Erythroblast (primary cell): ENCODE data around the gene HHIP.

ENCODE experiments used
- DNase-seq, 2 experiments: peaks; one replicate each; lab custom pipeline; 2025; lab: John Stamatoyannopoulos, UW
- GATA1 ChIP-seq: IDR thresholded peaks from 2 replicates; pipeline ENCODE4 v1.6.1; 2011; ENCODE audit warnings: low read depth, mild to moderate bottlenecking, control low read depth, low read length, moderate library complexity
- POLR2A ChIP-seq: IDR thresholded peaks from 2 replicates; pipeline ENCODE4 v1.6.1; 2011; ENCODE audit warnings: mild to moderate bottlenecking, low read length

The HHIP gene

DNA sequence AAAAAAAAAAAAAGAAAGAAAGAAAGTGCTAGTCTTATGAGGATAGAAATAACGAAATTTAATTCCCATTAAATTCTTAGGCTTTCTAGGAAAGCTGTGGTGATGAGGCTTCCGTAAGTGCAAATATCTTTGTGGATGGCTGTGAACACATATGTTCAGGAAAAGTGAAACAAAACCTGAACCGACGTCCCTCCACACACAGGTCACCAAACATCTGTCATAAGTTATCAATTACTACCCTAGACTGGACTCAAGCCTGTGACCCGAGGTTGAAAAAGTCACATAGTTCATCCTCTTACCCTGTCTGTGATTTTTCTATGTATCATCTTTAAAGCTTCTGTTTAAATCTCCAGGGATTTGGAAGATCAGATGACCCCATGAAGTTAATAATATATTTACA, 24.8 kb downstream of the HHIP start:
- DNase-seq, result no peak
- TF ChIP-seq POLR2A, result no peak
- TF ChIP-seq GATA1, result no peak

DNA sequence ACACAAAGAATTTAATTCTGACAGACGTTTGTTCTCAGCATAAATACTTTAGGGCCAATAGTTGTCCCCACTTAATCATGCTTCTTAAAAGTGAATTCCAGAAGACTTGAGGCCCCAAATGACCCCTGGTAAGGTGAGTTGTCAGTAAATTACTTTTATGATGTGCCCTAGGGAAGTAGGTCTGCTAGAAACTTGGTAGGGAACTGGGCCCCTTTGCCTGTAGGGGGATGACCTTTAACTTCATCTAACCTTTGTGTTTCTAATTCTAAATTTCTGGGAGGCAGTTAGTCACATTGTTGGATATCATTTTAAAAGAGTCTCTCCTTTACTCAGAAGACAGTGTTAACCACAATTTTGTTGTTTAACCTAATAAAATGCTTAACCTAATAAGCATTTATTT, 28.8 kb downstream of the HHIP start:
- TF ChIP-seq GATA1, result no peak
- DNase-seq, result no peak

GRCh38 chr4:144681806-144682205, 35.9 kb downstream of the HHIP start:
- TF ChIP-seq GATA1, result no peak
- no peak for TF ChIP-seq POLR2A
- DNase-seq, result no peak

DNA sequence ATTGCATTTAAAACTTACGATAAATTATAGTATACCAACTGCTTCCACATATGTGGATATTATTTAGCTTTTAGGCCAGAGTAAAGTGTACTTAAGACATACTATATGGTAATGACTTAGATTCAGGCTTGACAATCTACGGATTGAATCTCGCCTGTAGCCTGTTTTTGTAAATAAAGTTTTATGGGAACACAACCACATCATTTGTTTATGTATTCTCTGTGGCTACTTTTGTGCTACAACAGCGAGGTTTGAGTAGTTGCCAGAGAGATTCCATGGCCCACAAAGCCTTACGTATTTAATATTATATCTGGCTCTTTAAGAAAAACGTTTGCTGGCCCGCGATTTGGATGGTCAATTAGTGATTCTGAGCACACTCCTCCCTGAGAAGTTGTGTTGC, 37.6 kb downstream of the HHIP start:
- no peak for DNase-seq
- TF ChIP-seq GATA1, result no peak
- no peak for TF ChIP-seq POLR2A

- no peak for TF ChIP-seq GATA1
- TF ChIP-seq POLR2A, result no peak
- DNase-seq, result no peak
Observed at GRCh38 chr4:144685911-144686310, 40.0 kb downstream of the HHIP start.

DNA sequence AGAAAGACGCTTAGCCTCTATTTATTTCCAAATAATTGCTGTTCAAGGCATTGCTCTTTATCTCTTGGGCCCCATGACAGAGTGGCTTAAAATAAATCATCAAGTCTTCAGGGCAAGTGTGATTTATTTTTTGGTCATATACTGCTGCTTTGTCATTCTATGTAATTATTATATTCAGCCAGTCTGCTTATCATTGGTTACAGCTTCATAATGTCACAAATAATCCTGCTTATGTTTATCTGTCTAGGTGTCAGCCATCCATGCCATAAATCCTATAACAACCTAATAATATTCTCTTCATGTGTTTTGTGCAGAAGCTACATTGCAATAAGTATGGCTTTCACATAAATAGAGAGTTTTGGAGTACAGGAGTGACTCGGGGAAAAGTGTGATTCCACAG, 41.0 kb downstream of the HHIP start:
- DNase-seq, result no peak
- TF ChIP-seq GATA1, result no peak
- TF ChIP-seq POLR2A, result no peak

GRCh38 chr4:144687466-144687865, 41.5 kb downstream of the HHIP start:
- no peak for TF ChIP-seq GATA1
- TF ChIP-seq POLR2A, result no peak
- no peak for DNase-seq

- DNase-seq, result no peak
- TF ChIP-seq GATA1, result no peak
- no peak for TF ChIP-seq POLR2A
Observed at GRCh38 chr4:144688035-144688569, 42.1 kb downstream of the HHIP start.

DNA sequence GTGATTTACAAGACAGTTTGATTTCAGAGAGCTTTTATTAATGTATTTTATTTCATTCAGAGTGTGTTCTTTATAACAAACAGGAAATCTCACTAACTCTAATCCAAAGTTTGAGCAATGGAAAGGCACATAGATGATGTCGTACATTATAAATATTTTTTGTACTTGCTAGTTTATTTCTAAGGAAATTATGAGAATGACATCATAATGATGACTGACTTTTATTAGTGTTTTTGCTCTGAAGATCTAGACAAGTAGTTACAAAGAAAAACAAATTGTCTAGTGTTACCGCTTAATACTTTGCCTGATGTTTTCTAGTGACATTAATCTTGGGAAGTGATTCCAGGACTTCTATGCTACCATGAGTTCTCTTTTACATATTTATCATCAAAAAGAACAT, 43.2 kb downstream of the HHIP start:
- TF ChIP-seq POLR2A (no peak), GATA1 (no peak)
- no peak for DNase-seq

- no peak for TF ChIP-seq GATA1
- TF ChIP-seq POLR2A, result no peak
- no peak for DNase-seq
Observed at GRCh38 chr4:144695721-144696120, 49.8 kb downstream of the HHIP start.

GRCh38 chr4:144696376-144696775, 50.4 kb downstream of the HHIP start:
- DNase-seq, result no peak
- no peak for TF ChIP-seq POLR2A
- TF ChIP-seq GATA1, result no peak

- no peak for DNase-seq
- no peak for TF ChIP-seq GATA1
- TF ChIP-seq POLR2A, result no peak
Observed at GRCh38 chr4:144699565-144699964, 53.6 kb downstream of the HHIP start.

DNA sequence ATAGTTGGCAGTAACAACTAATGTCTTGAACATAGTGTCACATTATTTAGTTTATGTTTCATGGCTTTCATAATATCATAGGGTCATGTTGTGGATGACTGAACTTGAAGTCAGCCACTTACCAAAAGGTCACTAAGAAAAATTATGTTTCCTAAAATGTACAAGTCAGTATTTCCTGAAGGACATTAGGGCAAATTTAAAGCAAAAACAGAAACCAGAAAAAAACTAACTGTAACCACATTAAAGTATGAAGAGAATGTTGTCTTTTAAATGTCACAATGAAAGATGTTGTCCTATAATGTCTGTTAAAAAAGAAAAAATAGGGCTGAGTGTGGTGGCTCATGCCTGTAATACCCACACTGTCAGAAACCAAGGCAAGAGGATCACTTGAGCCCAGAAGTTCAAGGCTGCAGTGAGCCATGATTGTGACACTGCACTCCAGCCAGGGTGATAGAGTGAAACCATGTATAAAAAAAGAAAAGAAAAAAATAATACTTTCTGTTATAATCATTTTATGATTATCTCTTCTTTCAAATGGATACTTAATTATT, 55.8 kb downstream of the HHIP start:
- TF ChIP-seq GATA1 (no peak), POLR2A (no peak)
- DNase-seq, result no peak

- TF ChIP-seq GATA1 (no peak), POLR2A (no peak)
- DNase-seq, result no peak
Observed at GRCh38 chr4:144703494-144703893, 57.5 kb downstream of the HHIP start.
